Cortex of kidney (tissue), 1 donor: ENCODE results near the gene MT1HL1.
"Not testable (repeated sequence)": the region's sequence is repeated elsewhere in the genome, so short reads cannot be mapped to it uniquely, and the experiment has no call there.

Experiments used
- DNase-seq: peaks from one replicate; lab custom pipeline; 2025; lab: John Stamatoyannopoulos, UW

MT1HL1 gene

DNA sequence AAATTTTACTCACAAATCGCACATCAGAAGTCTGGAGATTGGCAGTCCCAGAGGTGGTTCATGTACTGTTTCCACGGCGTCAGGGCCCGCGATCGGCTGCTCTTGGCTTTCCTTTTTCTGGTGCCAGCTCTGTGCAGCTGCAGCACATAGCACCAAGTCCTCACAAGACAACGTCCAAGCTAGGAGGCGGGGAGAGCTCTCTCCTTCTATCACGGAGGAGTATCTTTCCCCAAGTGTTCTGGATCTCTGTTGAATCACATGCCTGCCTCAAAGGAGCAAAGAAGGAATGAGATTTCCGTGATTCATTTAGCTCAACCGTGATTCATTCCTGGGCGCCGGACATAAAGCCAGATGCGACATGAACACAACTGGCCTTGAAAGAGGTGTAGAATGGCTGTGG is 25.5 kb downstream of the MT1HL1 start:
- DNase-seq, result no peak

- no peak for DNase-seq
Observed at GRCh38 chr1:236975461-236975860, 28.8 kb downstream of the MT1HL1 start.

DNA sequence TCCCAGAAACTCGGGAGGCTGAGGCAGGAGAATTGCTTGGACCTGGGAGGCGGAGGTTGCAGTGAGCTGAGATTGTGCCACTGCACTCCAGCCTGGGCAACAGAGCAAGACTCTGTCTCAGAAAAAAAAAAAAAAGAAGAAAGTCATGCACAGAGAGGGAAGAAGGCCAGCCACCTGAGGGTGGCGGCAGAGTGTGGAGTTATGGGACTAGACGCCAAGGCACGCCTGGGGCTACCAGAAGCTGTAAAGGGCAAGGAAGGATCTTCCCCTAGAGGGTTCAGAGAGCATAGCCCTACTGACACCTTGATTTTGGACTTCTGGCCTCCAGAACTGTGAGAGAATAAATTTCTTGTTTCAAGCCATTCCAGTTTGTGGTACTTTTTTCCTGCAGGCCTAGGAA is 30.2 kb downstream of the MT1HL1 start:
- not testable (repeated sequence) for DNase-seq

GRCh38 chr1:236966636-236967035 is 37.6 kb downstream of the MT1HL1 start:
- DNase-seq, result no peak

DNA sequence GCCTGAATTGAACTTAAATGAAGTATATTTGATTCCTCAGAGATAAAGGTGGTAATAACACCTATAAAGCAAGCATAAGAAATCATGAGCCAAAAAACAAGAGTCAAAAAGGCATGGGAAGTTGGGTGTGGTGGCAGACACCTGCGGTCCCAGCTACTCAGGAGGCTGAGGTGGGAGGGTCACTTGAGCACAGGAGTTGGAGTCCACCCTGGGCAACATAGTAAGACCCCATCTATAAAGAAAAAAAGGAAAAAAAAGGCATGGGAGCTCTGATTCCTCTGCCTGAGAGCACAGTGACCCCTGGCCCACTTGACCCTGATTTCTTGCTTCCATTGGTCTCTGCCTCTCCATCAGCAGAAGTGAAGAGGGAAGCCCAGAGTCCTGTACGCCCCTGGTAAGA is 40.3 kb downstream of the MT1HL1 start:
- no peak for DNase-seq

- DNase-seq, result no peak
Observed at GRCh38 chr1:236959112-236959511, 45.1 kb downstream of the MT1HL1 start.

- DNase-seq, result no peak
Observed at GRCh38 chr1:236957235-236957634, 47.0 kb downstream of the MT1HL1 start.
